Activated CD4-positive, alpha-beta memory T cell treated with anti-CD3 and anti-CD28 coated beads for 36 hours (primary cell): Measurements from ENCODE around the gene SEMA3D. TPM values are rescaled to one million over a fixed set of nuclear protein-coding genes. Genes with fewer than 3 reads are reported as not detected.
"Not testable (repeated sequence)": the region's sequence is repeated elsewhere in the genome, so short reads cannot be mapped to it uniquely, and the experiment has no call there.

Experiments
- CTCF ChIA-PET: fragments of 350-600 bp; sonication (Branson Sonifier 250); formaldehyde crosslinking; loops from one replicate; lab custom pipeline; 2021; ENCODE audit warnings: antibody characterized with exemption, inconsistent platforms; lab: Charles Lee
- POLR2A ChIA-PET: fragments of 350-600 bp; sonication (Branson Sonifier 250); formaldehyde crosslinking; loops from one replicate; lab custom pipeline; 2021; ENCODE audit warnings: antibody characterized with exemption; lab: Charles Lee
- DNase-seq: peaks from one replicate; pipeline ENCODE4 v3.0.0-alpha.2; 2020
- H3K27ac Mint-ChIP-seq: one replicate; pipeline ENCODE4 v1.8.0; 2021; ENCODE audit warnings: mixed read lengths
- H3K27me3 Mint-ChIP-seq: one replicate; pipeline ENCODE4 v1.8.0; 2021; ENCODE audit warnings: mixed read lengths
- H3K36me3 Mint-ChIP-seq: one replicate; pipeline ENCODE4 v1.8.0; 2021; ENCODE audit warnings: mixed read lengths
- H3K4me1 Mint-ChIP-seq: one replicate; pipeline ENCODE4 v1.8.0; 2021; ENCODE audit warnings: low read depth, mixed read lengths
- H3K4me3 Mint-ChIP-seq: one replicate; pipeline ENCODE4 v1.8.0; 2021; ENCODE audit warnings: mild to moderate bottlenecking, mixed read lengths
- H3K9me3 Mint-ChIP-seq: one replicate; pipeline ENCODE4 v1.8.0; 2021; ENCODE audit warnings: mixed read lengths
- intact Hi-C: fragments of 100-400 bp; cut with micrococcal nuclease; formaldehyde crosslinking; loops from one replicate; pipeline ENCODE4 v1.15.1; 2023
- total RNA-seq, 2 experiments: library from RNA; stranded (reverse); gene quantifications; one replicate each; pipeline ENCODE4 v1.2.3, GENCODE V29; 2021

The SEMA3D gene
- total RNA-seq, 2 experiments from 2014 or later = not detected

GRCh38 chr7:84997626-84998025, 189.2 kb downstream of the SEMA3D start:
- Mint-ChIP-seq H3K27me3 (no peaks in the 10 kb centered on the region), H3K9me3 (no peaks in the 10 kb centered on the region), H3K27ac (no peak overlapping the region), H3K4me3 (no peak overlapping the region), H3K4me1 (no peaks in the 10 kb centered on the region), H3K36me3 (no peaks in the 10 kb centered on the region)
- intact Hi-C loops = no loop called here
- no peak for DNase-seq
- POLR2A ChIA-PET = no interaction called here
- CTCF ChIA-PET = no interaction called here

- DNase-seq, H3K4me3 Mint-ChIP-seq, H3K27me3 Mint-ChIP-seq, POLR2A ChIA-PET, H3K36me3 Mint-ChIP-seq, CTCF ChIA-PET, intact Hi-C loops, H3K4me1 Mint-ChIP-seq, H3K9me3 Mint-ChIP-seq, H3K27ac Mint-ChIP-seq: not testable (repeated sequence)
These were observed 193.9 kb downstream of the SEMA3D start for GRCh38 chr7:84992954-84993353.

- POLR2A ChIA-PET = no interaction called here
- intact Hi-C loops = no loop called here
- H3K4me3 Mint-ChIP-seq = no peak overlapping the region
- no peaks in the 10 kb centered on the region for H3K4me1 Mint-ChIP-seq
- peaks cover 2% of the 10 kb centered on the region for H3K27me3 Mint-ChIP-seq
- CTCF ChIA-PET = no interaction called here
- H3K36me3 Mint-ChIP-seq = no peaks in the 10 kb centered on the region
- no peaks in the 10 kb centered on the region for H3K9me3 Mint-ChIP-seq
- H3K27ac Mint-ChIP-seq = no peak overlapping the region
- DNase-seq = no peak
These were observed 201.6 kb downstream of the SEMA3D start for GRCh38 chr7:84985073-84985784.

- H3K27me3 Mint-ChIP-seq = peaks cover 2% of the 10 kb centered on the region
- intact Hi-C loops = no loop called here
These were observed 204.7 kb downstream of the SEMA3D start for GRCh38 chr7:84982199-84982598.

GRCh38 chr7:84981055-84981976, 205.5 kb downstream of the SEMA3D start:
- H3K4me3 Mint-ChIP-seq = no peak overlapping the region
- intact Hi-C loops = no loop called here
- ChIA-PET CTCF (no interaction called here), POLR2A (no interaction called here)
- DNase-seq = no peak
- no peaks in the 10 kb centered on the region for H3K36me3 Mint-ChIP-seq
- H3K9me3 Mint-ChIP-seq = no peaks in the 10 kb centered on the region
- H3K27ac Mint-ChIP-seq = no peak overlapping the region
- no peaks in the 10 kb centered on the region for H3K4me1 Mint-ChIP-seq
- H3K27me3 Mint-ChIP-seq = peaks cover 2% of the 10 kb centered on the region

More at GRCh38 chr7:84982199-84982598, 204.7 kb downstream of the SEMA3D start:
- H3K4me3 Mint-ChIP-seq = no peak overlapping the region
- CTCF ChIA-PET = no interaction called here
- no peaks in the 10 kb centered on the region for H3K36me3 Mint-ChIP-seq
- POLR2A ChIA-PET = no interaction called here
- DNase-seq = no peak
- no peak overlapping the region for H3K27ac Mint-ChIP-seq
- H3K9me3 Mint-ChIP-seq = no peaks in the 10 kb centered on the region
- H3K4me1 Mint-ChIP-seq = no peaks in the 10 kb centered on the region

- Mint-ChIP-seq H3K27me3 (no peaks in the 10 kb centered on the region), H3K27ac (no peak overlapping the region), H3K36me3 (no peaks in the 10 kb centered on the region), H3K9me3 (no peaks in the 10 kb centered on the region), H3K4me1 (no peaks in the 10 kb centered on the region), H3K4me3 (no peak overlapping the region)
- POLR2A ChIA-PET = no interaction called here
- intact Hi-C loops = no loop called here
- CTCF ChIA-PET = no interaction called here
- DNase-seq = no peak
These were observed 211.2 kb downstream of the SEMA3D start for GRCh38 chr7:84975586-84976185.

GRCh38 chr7:84971360-84971759, 215.5 kb downstream of the SEMA3D start:
- Mint-ChIP-seq H3K36me3 (no peaks in the 10 kb centered on the region), H3K4me1 (no peaks in the 10 kb centered on the region), H3K9me3 (no peaks in the 10 kb centered on the region), H3K27ac (no peak overlapping the region), H3K27me3 (no peaks in the 10 kb centered on the region), H3K4me3 (no peak overlapping the region)
- CTCF ChIA-PET = no interaction called here
- POLR2A ChIA-PET = no interaction called here
- no peak for DNase-seq
- intact Hi-C loops = no loop called here

- intact Hi-C loops = no loop called here
- no peaks in the 10 kb centered on the region for H3K36me3 Mint-ChIP-seq
- no peak for DNase-seq
- no peaks in the 10 kb centered on the region for H3K4me1 Mint-ChIP-seq
- no peaks in the 10 kb centered on the region for H3K27me3 Mint-ChIP-seq
- ChIA-PET POLR2A (no interaction called here), CTCF (no interaction called here)
- no peak overlapping the region for H3K27ac Mint-ChIP-seq
- no peak overlapping the region for H3K4me3 Mint-ChIP-seq
- no peaks in the 10 kb centered on the region for H3K9me3 Mint-ChIP-seq
These were observed 216.2 kb downstream of the SEMA3D start for GRCh38 chr7:84970670-84971069.

- H3K27ac Mint-ChIP-seq = no peak overlapping the region
- no peaks in the 10 kb centered on the region for H3K27me3 Mint-ChIP-seq
- H3K9me3 Mint-ChIP-seq = peaks cover 5% of the 10 kb centered on the region
- intact Hi-C loops = no loop called here
- H3K4me3 Mint-ChIP-seq = no peak overlapping the region
- no peaks in the 10 kb centered on the region for H3K4me1 Mint-ChIP-seq
- ChIA-PET POLR2A (no interaction called here), CTCF (no interaction called here)
- H3K36me3 Mint-ChIP-seq = no peaks in the 10 kb centered on the region
- DNase-seq = no peak
These were observed 233.6 kb downstream of the SEMA3D start for GRCh38 chr7:84953234-84953633.

GRCh38 chr7:84950836-84951235, 236.0 kb downstream of the SEMA3D start:
- no peaks in the 10 kb centered on the region for H3K27me3 Mint-ChIP-seq
- intact Hi-C loops = no loop called here
- peaks cover 5% of the 10 kb centered on the region for H3K9me3 Mint-ChIP-seq
- H3K4me1 Mint-ChIP-seq = no peaks in the 10 kb centered on the region
- CTCF ChIA-PET = no interaction called here
- no peaks in the 10 kb centered on the region for H3K36me3 Mint-ChIP-seq
- H3K27ac Mint-ChIP-seq = no peak overlapping the region
- POLR2A ChIA-PET = no interaction called here
- DNase-seq = no peak
- H3K4me3 Mint-ChIP-seq = no peak overlapping the region

- no peak overlapping the region for H3K4me3 Mint-ChIP-seq
- ChIA-PET POLR2A (no interaction called here), CTCF (no interaction called here)
- intact Hi-C loops = no loop called here
- no peaks in the 10 kb centered on the region for H3K9me3 Mint-ChIP-seq
- H3K36me3 Mint-ChIP-seq = no peaks in the 10 kb centered on the region
- no peak overlapping the region for H3K27ac Mint-ChIP-seq
- no peaks in the 10 kb centered on the region for H3K4me1 Mint-ChIP-seq
- H3K27me3 Mint-ChIP-seq = no peaks in the 10 kb centered on the region
- no peak for DNase-seq
These were observed 237.4 kb downstream of the SEMA3D start for GRCh38 chr7:84949501-84949900.

GRCh38 chr7:84949067-84949466, 237.8 kb downstream of the SEMA3D start:
- no peak for DNase-seq
- intact Hi-C loops = no loop called here
- H3K27me3 Mint-ChIP-seq = no peaks in the 10 kb centered on the region
- no peaks in the 10 kb centered on the region for H3K36me3 Mint-ChIP-seq
- H3K9me3 Mint-ChIP-seq = no peaks in the 10 kb centered on the region
- H3K4me3 Mint-ChIP-seq = no peak overlapping the region
- H3K27ac Mint-ChIP-seq = no peak overlapping the region
- H3K4me1 Mint-ChIP-seq = no peaks in the 10 kb centered on the region
- ChIA-PET CTCF (no interaction called here), POLR2A (no interaction called here)
